Neuronal stem cell (in vitro differentiated cells): ENCODE results near the gene MYH9.
A peak's percentile ranks its signal among the peaks of the same experiment; 100 is the strongest.

Source experiments
- DNase-seq: peaks from one replicate; pipeline ENCODE4 v3.0.0-alpha.2; 2013; ENCODE audit warnings: low spot score
- H2AFZ ChIP-seq: one replicate; pipeline ENCODE4 v1.6.1; 2013; ENCODE audit warnings: mild to moderate bottlenecking, low read length, inconsistent platforms
- H2AK5ac ChIP-seq: 2 replicates; pipeline ENCODE4 v1.6.1; 2013; ENCODE audit warnings: low read depth, mild to moderate bottlenecking, inconsistent platforms, low read length, moderate library complexity, mixed read lengths
- H2BK120ac ChIP-seq: 2 replicates; pipeline ENCODE4 v1.6.1; 2013; ENCODE audit warnings: low read depth, mild to moderate bottlenecking, inconsistent platforms, low read length, moderate library complexity, mixed read lengths
- H2BK12ac ChIP-seq: one replicate; pipeline ENCODE4 v1.6.1; 2013; ENCODE audit warnings: low read length, inconsistent platforms
- H2BK15ac ChIP-seq: 2 replicates; pipeline ENCODE4 v1.6.1; 2013; ENCODE audit warnings: mild to moderate bottlenecking, low read length, inconsistent platforms, mixed read lengths
- H2BK5ac ChIP-seq: one replicate; pipeline ENCODE4 v1.6.1; 2013; ENCODE audit warnings: inconsistent platforms, mild to moderate bottlenecking, low read length, moderate library complexity
- H3K14ac ChIP-seq: one replicate; pipeline ENCODE4 v1.6.1; 2013; ENCODE audit warnings: low read length, inconsistent platforms
- H3K18ac ChIP-seq: 2 replicates; pipeline ENCODE4 v1.6.1; 2013; ENCODE audit warnings: low read length, inconsistent platforms
- H3K23ac ChIP-seq: 2 replicates; pipeline ENCODE4 v1.6.1; 2013; ENCODE audit warnings: low read depth, mild to moderate bottlenecking, mixed read lengths, low read length, inconsistent platforms; ENCODE audit not compliant: poor library complexity
- H3K27ac ChIP-seq: replicated peaks from 3 replicates; pipeline ENCODE4 v1.5.1; 2013; ENCODE audit warnings: low read length, inconsistent platforms
- H3K27me3 ChIP-seq, 3 experiments: 2 replicates each; pipeline ENCODE4 v1.6.1; 2013; ENCODE audit warnings: low read length in 3 of 3, mild to moderate bottlenecking in 2 of 3, inconsistent platforms in 1 of 3, low read depth in 1 of 3, mixed read lengths in 1 of 3, moderate library complexity in 1 of 3; ENCODE audit not compliant: control insufficient read depth in 3 of 3, insufficient read depth in 3 of 3
- H3K36me3 ChIP-seq, 2 donors: replicated peaks in 1 of 2; 2 replicates each; pipeline ENCODE4 v1.6.1; 2013; ENCODE audit warnings: low read length in 2 of 2; ENCODE audit not compliant: control insufficient read depth in 2 of 2, insufficient read depth in 2 of 2
- H3K4ac ChIP-seq: 2 replicates; pipeline ENCODE4 v1.6.1; 2013; ENCODE audit warnings: inconsistent platforms, mild to moderate bottlenecking, low read length, moderate library complexity
- H3K4me1 ChIP-seq, 2 donors: 1 replicate in 1 of 2; 2 replicates in 1 of 2; pipeline ENCODE4 v1.6.1; 2013; ENCODE audit warnings: low read length in 2 of 2, low read depth in 1 of 2; ENCODE audit not compliant: control insufficient read depth in 2 of 2, insufficient read depth in 1 of 2
- H3K4me2 ChIP-seq: one replicate; pipeline ENCODE4 v1.6.1; 2013; ENCODE audit warnings: mild to moderate bottlenecking, low read length, inconsistent platforms; ENCODE audit not compliant: insufficient read depth, poor library complexity, severe bottlenecking
- H3K4me3 ChIP-seq, 2 donors: 2 replicates each; pipeline ENCODE4 v1.5.1; 2013; ENCODE audit warnings: low read length in 2 of 2, mild to moderate bottlenecking in 2 of 2, inconsistent platforms in 1 of 2, moderate library complexity in 1 of 2
- H3K79me1 ChIP-seq: one replicate; pipeline ENCODE4 v1.6.1; 2013; ENCODE audit warnings: low read depth, mild to moderate bottlenecking, inconsistent platforms, low read length, moderate library complexity
- H3K9ac ChIP-seq: one replicate; pipeline ENCODE4 v1.6.1; 2013; ENCODE audit warnings: mild to moderate bottlenecking, low read depth, low read length, inconsistent platforms; ENCODE audit not compliant: poor library complexity
- H3K9me3 ChIP-seq, 2 donors: replicated peaks in 1 of 2; 2 replicates each; pipeline versions ENCODE3 to v1.6.1; 2013; ENCODE audit warnings: low read length in 2 of 2, mild to moderate bottlenecking in 2 of 2, inconsistent platforms in 1 of 2, low read depth in 1 of 2, mixed read lengths in 1 of 2, moderate library complexity in 1 of 2; ENCODE audit not compliant: control insufficient read depth in 2 of 2, insufficient read depth in 1 of 2
- H4K8ac ChIP-seq: one replicate; pipeline ENCODE4 v1.6.1; 2013; ENCODE audit warnings: low read depth, mild to moderate bottlenecking, inconsistent platforms, low read length, moderate library complexity
- H4K91ac ChIP-seq: one replicate; pipeline ENCODE4 v1.6.1; 2013; ENCODE audit warnings: low read length, low read depth, mild to moderate bottlenecking, inconsistent platforms; ENCODE audit not compliant: poor library complexity
- whole genome bisulfite sequencing, 2 donors: extraction: QIAGEN DNeasy Blood & Tissue Kit; methylation state at CpG; one replicate each; pipeline ENCODE4 v1.1.7; 2013; ENCODE audit warnings: missing lambda C conversion rate in 2 of 2, mixed read lengths in 1 of 2; ENCODE audit not compliant: insufficient read length in 2 of 2, insufficient replicate concordance in 1 of 2; ENCODE audit errors: extremely low coverage in 2 of 2; 5-methylcytosine and 5-hydroxymethylcytosine counted together

The MYH9 gene

DNA sequence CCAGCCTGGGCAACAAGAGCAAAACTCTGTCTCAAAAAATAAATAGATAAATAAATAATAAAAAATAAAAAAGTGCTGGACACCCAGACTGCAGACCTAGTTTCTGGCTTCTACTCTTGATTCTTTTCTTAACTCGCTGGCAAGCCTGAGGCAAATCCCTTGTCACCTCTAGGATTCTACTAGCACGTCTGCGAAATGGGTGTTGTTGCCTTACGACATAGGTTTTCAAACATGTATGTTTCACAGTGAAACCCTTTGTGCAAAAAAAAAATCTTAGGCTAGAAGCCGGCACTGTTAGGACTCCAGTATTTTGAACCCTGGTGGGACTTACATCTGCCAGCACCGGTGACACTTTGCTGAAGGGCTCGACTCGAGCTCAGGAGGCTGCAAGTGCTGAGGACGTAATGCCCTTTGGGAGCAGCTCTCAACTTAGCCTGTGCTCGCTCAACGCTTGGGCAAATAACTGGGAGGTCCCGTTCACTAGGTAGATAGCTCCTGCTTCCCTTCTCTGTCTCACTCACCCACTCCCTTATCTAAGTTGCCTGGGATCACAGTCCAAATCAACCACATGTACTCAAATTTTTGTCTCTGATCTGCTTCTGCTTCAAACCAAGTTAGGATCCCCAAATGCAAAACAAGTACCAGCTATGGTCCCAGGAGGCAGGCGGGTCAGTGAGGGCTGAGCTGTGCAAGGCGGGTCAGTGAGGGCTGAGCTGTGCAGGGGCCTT, 34.7 kb upstream of the MYH9 start:
- Histone ChIP-seq H3K4ac (no peak overlapping the region), H3K9ac (no peak overlapping the region), H4K91ac (no peak overlapping the region), H2BK5ac (peak overlapping the region; percentile 77), H3K27me3 (no peaks in the 10 kb centered on the region), H3K4me2 (no peak overlapping the region), H3K14ac (no peak overlapping the region), H2BK12ac (peak overlapping the region; percentile 4), H3K23ac (no peak overlapping the region), H2AK5ac (peak overlapping the region; percentile 81), H3K18ac (peak overlapping the region; percentile 36), H4K8ac (no peak overlapping the region), H3K4me3 (no peak overlapping the region), H3K36me3 (no peaks in the 10 kb centered on the region), H3K79me1 (no peaks in the 10 kb centered on the region), H2AFZ (no peak overlapping the region), H2BK15ac (peak overlapping the region; percentile 39), H2BK120ac (no peak overlapping the region), H3K9me3 (no peaks in the 10 kb centered on the region), H3K4me1 (peaks cover 15 to 18% of the 10 kb centered on the region in 2 donors), H3K27ac (no peak overlapping the region)
- WGBS, 2 donors, result no CpG with 5 or more reads among the region's 14 CpGs
- DNase-seq, result no peak

DNA sequence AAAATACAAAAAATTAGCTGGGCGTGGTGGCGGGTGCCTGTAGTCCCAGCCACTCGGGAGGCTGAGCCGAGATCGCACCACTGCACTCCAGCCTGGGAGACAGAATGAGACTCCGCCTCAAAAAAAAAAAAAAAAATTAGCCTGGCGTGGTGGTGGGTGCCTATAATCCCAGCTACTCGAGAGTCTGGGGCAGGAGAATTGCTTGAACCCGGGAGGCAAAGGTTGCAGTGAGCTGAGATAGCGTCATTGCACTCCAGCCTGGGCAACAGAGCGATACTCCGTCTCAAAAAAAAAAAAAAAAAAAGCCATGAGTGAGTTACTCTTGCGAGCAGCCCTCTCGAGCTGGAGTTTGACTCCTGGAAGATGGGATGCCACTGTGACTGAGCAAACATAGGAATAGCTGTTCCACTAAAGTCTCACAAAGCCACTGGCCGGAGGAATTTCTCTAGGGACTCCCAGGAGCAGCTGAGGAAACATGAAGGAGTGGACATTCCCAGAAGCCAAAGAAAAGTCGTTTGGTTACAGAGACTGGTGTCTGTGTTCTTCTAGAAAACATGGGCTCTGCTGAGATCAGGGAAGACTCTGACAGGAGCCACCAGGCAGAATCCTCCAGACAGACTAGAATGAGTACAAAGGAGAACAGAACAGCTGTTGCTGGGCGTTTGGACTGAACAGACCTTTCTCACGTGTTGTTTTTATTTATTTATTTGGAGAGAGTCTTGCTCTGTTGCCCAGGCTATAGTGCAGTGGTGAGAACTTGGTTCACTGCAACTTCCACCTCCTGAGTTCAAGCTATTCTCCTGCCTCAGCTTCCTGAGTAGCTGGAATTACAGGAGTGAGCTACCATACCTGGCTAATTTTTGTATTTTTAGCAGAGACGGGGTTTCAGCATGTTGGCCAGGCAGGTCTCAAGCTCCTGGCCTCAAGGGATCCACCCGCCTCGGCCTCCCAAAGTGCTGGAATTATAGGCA, 32.4 kb upstream of the MYH9 start:
- Histone ChIP-seq H4K8ac (no peak overlapping the region), H3K4ac (no peak overlapping the region), H2BK120ac (no peak overlapping the region), H2BK12ac (no peak overlapping the region), H2BK15ac (peak overlapping the region; percentile 79), H2AFZ (peak overlapping the region; percentile 54), H2AK5ac (no peak overlapping the region), H3K9ac (no peak overlapping the region), H3K79me1 (no peaks in the 10 kb centered on the region), H3K14ac (no peak overlapping the region), H3K4me1 (peaks cover 5 to 8% of the 10 kb centered on the region in 2 donors), H3K4me3 (no peak overlapping the region), H3K23ac (no peak overlapping the region), H3K27me3 (no peaks in the 10 kb centered on the region), H3K9me3 (no peaks in the 10 kb centered on the region), H3K4me2 (no peak overlapping the region), H4K91ac (no peak overlapping the region), H3K18ac (peak overlapping the region; percentile 49), H3K27ac (no peak overlapping the region), H2BK5ac (no peak overlapping the region), H3K36me3 (no peaks in the 10 kb centered on the region)
- WGBS, 2 donors, result no CpG with 5 or more reads among the region's 21 CpGs
- DNase-seq, result no peak

DNA sequence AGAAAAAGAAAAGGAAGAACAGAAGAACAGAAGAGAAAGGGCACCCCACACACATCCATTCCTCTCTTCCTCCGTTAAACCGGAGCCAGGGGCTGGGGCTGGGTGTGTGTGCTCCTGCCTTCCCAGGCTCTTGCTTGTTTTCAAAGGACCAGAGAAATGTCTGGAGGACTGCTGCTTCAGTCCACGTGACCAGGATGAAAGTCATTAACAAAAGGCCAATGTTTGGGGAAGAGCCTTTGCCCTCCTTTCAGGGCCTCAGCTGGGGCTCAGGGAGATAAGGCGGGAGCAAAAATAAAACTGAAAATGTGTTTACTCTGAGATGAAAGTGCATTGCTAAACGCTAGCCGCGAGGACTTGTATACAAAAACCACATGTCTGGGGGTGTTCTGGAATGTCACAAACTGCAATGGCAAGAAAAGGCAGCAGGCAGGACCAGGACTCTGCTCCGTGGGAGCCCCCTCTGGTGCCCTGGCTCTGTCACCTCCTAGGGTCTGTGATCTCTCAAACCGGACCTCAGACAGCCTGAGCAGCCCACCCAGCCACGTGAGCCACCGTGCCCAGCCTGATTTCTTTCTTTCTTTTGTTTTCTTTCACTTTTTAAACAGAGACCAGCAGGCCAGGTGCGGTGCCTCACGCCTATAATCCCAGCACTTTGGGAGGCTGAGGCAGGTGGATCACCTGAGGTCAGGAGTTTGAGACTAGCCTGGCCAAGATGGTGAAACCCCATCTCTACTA, 31.6 kb upstream of the MYH9 start:
- Histone ChIP-seq H3K27ac (no peak overlapping the region), H2BK120ac (no peak overlapping the region), H4K91ac (no peak overlapping the region), H2BK12ac (no peak overlapping the region), H3K18ac (no peak overlapping the region), H3K4me3 (no peak overlapping the region), H3K27me3 (no peaks in the 10 kb centered on the region), H3K9me3 (no peaks in the 10 kb centered on the region), H3K36me3 (no peaks in the 10 kb centered on the region), H3K23ac (no peak overlapping the region), H3K4me1 (peaks cover 5 to 8% of the 10 kb centered on the region in 2 donors), H2BK15ac (no peak overlapping the region), H3K9ac (no peak overlapping the region), H3K79me1 (no peaks in the 10 kb centered on the region), H2BK5ac (no peak overlapping the region), H3K14ac (no peak overlapping the region), H3K4ac (no peak overlapping the region), H4K8ac (no peak overlapping the region), H3K4me2 (peak overlapping the region; percentile 12), H2AFZ (peak overlapping the region; percentile 91), H2AK5ac (no peak overlapping the region)
- no peak for DNase-seq
- no CpG with 5 or more reads among the region's 13 CpGs for WGBS, 2 donors
